Stimulated activated CD4-positive, alpha-beta T cell treated with anti-CD3 and anti-CD28 coated beads, Interleukin-15, amount 100 ng/mL, for 24 hours (primary cell): ENCODE measurements around the gene AQP1.
A peak's percentile ranks its signal among the peaks of the same experiment; 100 is the strongest.

Experiments used
- DNase-seq: peaks from one replicate; pipeline ENCODE4 v3.0.0-alpha.2; 2020

AQP1 gene

DNA sequence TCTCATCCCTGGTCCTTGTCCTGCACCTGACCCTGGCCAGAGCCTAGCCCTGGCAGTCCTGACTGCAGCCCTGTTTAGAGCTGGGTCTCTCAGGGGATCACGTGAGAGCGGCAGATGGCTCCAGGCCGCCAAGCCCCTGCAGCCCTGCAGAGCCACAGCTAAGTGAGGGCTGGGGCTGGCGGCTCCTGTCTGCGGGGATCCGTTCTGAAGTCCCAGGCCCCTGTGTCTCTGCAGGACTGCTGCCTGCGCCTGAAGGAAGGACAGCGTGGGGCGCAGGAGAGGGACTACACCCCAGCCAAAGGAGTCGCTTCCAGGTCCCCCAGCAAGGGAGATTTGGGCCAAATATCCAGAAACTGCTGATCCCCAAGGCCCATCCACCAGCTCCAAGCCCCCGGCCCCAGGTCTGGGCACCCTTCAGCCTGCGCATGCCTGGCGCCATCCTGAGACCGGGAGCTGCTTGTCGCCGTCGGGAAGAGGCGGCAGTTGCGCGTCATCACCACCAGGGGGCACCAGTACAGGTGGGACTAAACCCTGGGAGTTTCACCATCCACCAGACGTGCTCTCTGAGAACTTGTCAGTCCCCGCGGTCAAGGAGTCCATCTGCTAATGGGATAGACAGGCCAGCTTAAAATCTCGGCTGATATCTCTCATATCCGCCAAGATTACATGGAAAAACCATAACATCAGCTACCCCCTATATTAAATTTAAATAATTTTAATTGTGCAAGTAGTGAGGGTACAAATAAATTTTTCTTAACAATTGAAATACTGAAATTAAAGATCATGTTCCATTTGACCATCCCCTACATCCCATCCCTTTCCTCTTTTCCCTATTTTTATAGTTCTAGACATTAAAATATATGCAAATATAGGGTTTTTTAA is 27.0 kb downstream of the AQP1 start:
- DNase-seq, result peak; percentile 81

DNA sequence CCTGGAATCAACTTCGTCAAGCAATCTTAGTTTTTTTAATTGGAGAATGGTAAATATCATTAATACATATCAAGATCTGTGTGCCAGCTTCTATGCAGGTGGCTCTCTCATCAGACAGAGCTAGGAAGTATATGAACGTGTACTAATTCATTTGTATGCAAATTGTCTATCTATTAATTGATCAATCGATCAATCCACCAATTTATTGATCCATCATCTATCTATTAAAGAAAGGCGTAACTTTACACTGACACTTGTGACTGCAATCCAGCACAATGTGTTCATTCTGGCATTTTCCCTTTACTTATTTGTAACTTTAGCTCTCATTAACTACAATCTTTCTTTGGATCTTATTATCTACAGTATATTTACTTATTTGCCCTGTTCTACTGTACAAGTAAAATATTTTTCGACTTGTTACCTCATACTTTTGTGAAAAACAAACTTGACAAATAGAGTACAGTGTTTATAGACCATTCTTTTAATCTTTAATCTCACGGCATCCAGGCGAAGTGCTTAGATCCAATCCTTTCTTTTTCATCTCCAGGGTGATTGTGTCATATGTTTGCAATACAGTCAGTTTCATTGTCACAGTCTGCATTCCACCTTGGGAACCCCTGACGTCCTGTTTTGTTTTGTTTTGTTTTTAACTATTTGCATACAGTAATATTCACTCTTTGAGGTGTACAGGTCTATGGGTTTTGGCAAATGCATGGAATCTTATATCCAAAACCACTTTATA is 30.1 kb downstream of the AQP1 start:
- no peak for DNase-seq

DNA sequence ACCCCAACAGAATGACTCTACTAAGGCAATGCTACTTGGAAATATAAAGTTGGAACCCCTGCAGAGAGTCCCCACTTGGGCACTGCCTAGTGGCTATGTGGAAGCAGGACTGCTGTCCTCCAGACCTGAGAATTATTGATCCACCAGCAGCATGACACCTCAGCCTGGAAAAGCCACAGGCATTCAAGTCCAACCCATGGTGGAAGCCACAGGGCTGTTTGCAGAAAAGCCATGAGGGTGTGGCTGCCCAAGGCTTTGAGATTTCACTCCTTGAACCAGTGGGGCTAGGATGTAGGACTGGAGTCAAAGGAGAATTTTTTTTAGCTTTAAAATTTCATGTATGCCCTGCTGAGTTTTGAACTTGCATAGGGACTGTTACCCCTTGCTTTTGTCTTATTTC is 38.5 kb downstream of the AQP1 start:
- DNase-seq, result no peak

DNA sequence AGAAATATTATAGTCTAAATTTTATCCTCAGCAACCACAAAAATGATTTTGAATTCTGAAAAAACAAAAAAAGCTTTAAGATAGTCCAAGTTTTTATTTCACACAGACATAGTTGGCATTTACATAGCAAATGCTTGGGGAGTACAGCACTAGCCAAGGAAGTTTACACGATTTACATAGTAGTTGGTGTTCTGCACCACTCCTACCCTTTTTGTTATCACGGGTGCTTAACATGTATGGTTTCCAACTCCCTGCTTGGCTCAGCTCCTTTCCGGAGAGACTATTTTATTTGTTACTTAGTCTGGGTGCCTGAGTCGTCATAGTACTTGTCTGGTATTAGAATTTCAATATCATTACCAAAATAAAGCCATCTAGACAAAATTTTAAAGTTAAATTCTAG is 43.3 kb downstream of the AQP1 start:
- DNase-seq, result no peak

DNA sequence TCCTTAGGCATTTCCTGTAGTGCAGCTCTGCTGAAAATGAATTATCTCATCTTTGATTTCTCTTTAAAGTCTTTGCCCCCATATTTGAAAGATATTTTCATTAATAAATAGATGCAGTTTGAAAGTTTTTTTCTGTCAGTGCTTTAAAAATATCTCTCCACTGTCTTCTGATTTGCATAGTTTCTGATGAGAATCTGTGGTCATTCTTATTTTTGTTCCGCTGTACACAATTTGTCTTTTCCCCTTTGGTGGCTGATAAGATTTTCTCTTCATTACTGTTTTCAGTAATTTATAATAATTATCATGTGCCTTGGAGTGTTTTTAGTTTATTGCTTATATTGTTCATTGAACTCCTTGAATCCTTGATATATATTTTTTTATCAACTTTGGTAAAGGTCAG is 45.1 kb downstream of the AQP1 start:
- no peak for DNase-seq

DNA sequence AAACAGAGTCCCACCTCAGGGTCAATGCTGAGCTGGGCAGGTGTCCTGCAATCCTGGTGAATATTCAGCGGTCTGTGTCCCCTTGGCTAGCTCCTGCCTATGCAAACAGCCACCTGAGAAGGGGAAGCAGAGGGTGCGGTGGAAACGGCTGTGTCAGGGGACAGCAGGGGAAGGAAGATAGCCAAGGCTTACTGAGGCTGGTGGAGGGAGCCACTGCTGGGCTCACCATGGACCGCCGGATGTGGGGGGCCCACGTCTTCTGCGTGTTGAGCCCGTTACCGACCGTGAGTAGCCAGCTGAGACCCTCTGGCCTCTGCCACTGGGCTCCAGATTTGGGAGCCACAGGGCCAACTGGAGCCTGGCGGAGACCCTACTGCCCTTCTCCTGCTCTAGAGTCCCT is 52.2 kb downstream of the AQP1 start, which contains the start of gene GHRHR:
Gene GHRHR (plus strand): TSS at position 112 of the 400 bp plus-strand sequence. CDS start 116 bp downstream, at position 228.
- DNase-seq, result no peak

DNA sequence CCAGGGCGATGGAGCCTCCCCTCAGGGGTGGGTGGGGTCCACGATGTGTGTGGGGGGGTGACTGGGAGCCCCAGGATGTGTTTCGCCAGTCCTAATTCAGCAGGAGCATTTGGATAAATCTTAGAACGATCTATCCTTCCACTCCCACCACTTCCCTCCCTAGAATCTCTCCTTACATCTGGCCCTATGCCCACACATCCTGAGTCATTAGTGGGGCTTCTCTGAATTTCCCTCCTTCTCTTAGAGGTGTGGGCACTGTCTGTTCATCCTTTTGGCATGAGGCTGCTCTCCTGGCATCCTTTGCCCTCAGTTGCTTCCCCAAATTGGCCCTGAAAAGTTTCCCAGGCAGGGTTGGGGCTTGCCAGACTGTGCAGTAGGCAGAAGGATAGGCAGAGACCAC is 53.7 kb downstream of the AQP1 start:
- no peak for DNase-seq

DNA sequence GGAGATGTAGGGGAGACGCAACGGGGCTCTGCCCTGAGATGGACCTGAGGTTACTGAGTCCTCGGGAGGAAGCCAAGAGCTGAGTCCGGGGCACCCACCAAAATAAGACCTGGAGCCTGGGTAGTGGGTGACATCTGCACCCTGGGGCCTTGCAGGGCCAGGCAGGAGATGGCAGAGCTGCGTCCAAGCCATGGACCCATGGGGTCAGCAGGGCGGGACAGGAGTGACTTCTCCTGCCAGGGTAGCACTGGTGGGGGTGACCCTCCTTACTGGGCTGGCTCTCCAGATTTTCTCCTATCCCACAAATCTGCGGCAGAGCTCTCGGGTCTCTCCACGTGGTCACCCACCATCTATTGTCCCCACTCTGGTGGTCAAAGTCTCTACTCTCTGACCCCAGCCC is 54.2 kb downstream of the AQP1 start:
- no peak for DNase-seq

DNA sequence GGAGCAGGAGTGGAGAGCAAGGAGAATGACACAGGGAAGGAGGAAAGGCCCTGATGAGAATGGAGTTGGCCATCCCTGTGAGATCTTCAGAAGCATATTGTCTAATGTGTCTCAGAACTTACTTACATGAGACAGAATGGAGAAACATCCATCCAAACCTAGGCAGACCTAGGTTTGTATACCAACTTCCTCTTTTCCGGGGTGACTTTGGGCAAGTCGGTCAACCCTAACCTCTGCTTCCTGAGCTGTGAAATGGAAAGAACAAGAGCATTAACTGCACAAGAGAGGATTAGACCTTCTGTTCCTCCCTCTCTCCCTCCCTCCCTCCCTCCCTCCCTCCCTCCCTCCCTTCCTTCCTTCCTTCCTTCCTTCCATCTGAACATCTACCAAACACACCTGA is 56.6 kb downstream of the AQP1 start:
- DNase-seq, result no peak

DNA sequence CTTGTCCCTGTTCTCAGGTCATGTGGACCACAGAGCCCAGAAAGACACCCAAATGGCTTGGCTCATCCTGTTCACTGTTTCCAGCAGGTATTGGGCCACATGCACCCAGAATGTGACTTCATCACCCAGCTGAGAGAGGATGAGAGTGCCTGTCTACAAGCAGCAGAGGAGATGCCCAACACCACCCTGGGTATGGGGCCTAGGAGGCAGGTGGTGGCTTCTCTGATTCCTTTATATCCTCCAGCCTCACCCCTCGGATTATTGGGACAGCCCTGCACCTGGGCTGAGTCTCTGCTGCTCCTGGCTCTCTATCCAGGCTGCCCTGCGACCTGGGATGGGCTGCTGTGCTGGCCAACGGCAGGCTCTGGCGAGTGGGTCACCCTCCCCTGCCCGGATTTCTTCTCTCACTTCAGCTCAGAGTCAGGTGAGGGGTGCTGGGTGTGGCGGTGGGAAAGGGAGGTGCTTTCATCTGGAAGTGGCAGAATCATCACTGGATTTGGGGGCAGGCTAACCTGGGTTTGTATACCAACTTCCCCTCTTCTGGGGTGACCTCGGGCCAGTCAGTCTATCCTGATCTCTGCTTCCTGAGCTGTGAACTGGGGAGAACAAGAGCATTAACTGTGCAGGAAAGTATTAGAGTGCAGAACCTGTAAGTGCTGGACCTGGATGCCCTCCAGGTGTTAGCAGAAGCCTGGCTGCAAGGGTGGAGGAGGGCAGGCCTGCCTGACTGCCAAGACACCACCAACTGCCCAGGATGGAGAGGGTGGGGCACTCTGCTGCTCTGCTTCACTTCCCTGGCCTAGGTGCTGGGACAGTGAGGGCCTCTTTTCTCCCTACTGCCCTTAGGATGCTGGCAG is 57.3 kb downstream of the AQP1 start:
- DNase-seq, result no peak

DNA sequence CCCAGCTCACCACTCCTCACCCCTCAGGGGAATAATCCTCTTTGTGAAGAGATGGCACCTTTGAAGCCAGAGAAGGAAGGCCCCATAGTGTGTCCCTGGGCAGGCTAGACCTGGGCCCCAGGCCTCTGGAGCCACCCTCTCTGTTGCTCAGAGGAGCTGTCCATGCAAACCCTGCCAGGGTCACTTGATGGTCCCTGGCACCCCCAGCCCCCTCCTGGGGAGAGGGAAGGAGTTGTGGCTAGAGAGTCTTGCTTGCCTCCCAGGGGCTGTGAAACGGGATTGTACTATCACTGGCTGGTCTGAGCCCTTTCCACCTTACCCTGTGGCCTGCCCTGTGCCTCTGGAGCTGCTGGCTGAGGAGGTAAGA is 57.9 kb downstream of the AQP1 start:
- DNase-seq, result no peak

DNA sequence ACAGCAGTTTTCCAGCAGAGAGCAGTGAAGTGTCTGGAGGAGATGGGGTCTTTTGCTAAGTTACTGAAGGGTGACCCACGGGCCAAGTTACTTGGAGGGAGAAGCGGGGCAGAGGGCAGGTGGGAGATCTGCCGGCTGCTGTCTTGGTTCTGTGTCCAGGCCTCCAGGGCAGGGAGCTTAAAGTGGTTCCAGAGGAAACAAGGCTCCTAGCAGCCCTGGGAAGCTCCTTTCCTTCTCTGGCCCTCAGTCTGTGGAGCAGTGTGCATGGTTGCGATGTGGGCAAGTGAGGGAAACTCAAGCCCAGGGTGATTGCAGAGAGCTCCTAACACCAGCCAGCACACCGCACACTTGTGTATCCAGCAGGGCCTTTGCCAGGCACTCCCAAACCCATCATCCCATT is 58.4 kb downstream of the AQP1 start:
- DNase-seq, result no peak

DNA sequence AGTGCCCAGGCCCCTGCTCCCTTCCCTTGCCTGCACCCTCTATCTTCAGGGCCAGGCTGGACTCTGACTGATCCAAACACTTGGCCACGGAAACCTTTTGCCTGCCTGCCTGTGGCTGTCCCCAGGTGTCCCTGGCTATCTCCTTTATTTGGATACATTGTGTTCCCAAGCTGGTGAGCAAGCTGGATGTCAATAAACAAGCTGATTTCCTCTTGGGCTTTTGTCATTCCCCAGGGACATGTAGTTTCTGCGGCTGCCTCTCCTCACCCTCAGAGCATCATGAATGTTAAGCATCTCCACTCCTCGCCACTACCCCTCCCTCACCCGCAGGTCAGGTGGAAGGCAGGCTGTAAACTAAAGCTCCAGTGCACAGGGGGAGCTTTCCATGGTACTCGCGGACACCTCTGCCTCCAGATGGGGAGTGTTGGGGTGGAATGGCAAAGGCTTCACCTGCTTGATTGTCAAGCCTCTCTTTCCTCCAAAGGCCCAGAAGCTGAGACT is 59.0 kb downstream of the AQP1 start:
- DNase-seq, result no peak

DNA sequence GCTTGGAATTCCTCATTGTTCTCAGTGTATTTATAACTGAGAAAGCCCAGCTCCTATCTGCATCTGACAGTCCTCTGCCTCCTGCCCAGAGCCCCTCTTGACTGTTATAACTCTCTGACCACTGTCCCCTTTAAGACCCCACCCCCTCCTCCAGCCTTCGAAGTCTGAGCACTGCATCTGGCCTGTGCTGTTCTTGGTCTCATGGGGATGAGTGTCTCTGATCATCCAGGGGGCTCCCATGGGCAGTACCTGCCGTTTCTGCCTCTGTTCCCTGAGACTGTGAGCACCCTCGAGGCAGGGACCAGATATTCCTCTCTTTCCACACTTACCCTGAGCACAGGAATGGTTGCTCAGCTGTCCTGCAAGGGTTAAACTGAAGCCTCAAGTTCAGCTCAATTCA is 59.8 kb downstream of the AQP1 start:
- no peak for DNase-seq

DNA sequence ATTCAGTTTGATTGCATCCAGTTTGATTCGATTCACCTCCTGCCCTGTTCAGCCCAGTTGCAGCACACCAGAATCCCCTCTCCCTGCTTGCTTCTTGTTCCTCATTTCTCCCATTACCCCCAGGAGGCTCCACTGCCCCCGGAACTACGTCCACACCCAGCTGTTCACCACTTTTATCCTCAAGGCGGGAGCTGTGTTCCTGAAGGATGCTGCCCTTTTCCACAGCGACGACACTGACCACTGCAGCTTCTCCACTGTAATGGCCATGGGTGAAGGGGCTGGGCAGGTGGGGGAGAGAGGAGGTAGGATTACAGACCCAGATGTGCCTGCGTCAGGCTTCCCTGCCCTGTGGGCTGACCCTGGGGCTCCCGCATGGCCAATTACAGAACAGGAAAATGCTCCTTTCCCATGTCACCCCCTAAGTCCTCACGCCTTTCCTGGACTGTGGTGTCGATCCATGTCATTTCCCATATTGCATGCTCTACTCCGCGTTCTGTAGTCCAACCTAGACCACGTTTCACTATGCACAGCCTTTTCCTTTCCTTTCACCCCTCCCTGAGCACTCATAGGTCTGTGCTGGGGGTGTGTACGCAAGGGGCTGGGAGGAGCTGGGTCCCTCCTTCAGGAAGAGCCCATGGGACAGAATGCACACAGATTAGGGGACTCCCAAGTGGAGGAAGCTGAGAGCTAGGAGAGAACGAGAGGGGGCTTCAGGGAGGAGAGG is 60.3 kb downstream of the AQP1 start:
- no peak for DNase-seq

DNA sequence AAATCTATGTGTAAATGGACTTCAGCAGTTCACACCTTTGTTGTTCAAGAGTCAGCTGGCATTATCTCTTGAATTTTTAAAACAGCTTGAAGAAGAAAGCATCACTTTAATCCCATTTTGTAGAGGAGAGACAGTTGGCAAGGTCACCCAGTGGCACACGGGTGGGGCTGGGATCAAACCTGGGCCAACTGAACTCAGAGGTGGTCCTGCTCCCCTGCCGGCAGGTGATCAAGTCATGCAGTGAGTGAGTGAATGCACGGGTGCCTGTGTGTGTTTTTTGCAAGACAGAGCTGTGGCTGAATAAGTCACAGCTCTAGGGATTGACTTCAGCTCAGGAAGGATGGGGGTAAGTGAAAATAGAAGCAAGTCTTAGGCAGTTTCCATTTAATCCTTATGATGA is 61.6 kb downstream of the AQP1 start:
- DNase-seq, result no peak

DNA sequence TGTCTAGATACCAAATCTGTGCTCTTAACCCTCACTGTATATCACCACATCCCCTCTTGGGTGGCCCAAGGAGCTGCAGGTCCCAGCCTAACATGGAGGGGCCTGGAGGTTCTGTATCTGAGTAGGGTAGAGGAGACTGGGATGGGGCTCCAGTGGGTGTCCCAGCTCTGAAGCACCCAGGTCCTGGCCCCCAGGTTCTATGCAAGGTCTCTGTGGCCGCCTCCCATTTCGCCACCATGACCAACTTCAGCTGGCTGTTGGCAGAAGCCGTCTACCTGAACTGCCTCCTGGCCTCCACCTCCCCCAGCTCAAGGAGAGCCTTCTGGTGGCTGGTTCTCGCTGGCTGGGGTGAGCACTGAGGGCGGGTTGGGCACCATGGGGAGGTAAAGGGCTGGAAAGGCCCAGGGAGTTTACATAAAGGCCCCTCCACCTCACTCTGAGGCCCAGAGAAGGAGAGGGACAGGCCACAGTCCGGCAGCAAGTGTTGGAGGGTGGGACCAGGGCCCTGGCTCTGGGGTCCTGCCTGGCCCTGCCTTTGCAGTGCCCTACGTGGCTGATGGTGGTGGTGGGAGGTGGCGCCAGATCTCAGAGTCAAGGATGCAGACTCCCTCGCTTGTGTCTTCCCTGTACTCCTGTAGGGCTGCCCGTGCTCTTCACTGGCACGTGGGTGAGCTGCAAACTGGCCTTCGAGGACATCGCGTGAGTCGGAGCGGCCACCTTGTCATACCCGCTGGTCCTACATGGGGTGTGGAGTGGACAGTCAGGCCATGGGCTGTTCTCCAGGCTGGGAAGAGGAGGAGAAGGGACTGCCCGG is 62.3 kb downstream of the AQP1 start:
- no peak for DNase-seq

DNA sequence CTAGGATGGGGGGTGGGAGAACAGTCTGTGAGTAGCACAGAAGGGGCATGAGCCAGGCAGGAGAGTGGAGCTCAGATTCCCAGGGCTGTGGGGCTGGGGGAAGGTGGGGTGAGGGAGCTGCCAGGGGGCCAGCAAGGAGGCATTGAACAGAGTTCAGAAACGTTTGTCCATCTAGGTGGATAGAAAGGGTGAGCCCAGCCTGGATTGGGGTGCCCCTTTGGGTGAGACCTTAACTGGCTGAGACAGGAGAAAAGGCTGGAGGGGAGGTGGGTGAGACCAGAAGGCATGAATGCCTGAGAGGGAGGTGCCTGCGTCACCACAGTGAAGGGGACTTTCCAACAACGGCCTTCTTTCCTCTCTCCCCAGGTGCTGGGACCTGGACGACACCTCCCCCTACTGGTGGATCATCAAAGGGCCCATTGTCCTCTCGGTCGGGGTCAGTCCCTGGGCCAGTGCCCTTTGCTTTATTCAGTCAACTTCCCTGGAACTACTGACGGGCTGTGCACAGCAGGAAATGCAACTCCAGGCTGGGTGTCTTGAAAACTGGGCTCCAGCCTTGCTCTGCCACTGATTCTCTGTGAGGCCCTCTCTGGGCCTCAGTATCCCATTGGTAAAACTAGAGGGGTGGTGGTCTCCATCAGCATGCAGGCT is 63.1 kb downstream of the AQP1 start:
- DNase-seq, result peak; percentile 70
